Left lobe of liver (tissue), 2 donors: ENCODE measurements around the gene CPEB4. TPM values are rescaled to one million over a fixed set of nuclear protein-coding genes. Genes with fewer than 3 reads are reported as not detected.

ENCODE experiments used
- ATAC-seq: fragments of 200-7000 bp; cut with Tn5 transposase; one replicate; pipeline ENCODE4 v1.9.1; 2020; ENCODE audit warnings: mild to moderate bottlenecking, moderate library complexity
- DNase-seq: peaks from one replicate; pipeline ENCODE4 v3.0.0-alpha.2; 2020; ENCODE audit warnings: low spot score
- total RNA-seq: library from RNA; stranded (reverse); gene quantifications from one replicate; pipeline ENCODE4 v1.2.1, GENCODE V29; 2021
- donor health status: DM: no; HTN: no; CAD: no; lungs with moderate emphysema.
- donor health status: DM: no; HTN: yes; CAD: no.

The CPEB4 gene
- total RNA-seq, 1 donor from 2014 or later, result 28.2 TPM

- no peak for ATAC-seq
Measured at GRCh38 chr5:173971681-173972345, 83.7 kb downstream of the CPEB4 start.

GRCh38 chr5:173972607-173972924, 84.4 kb downstream of the CPEB4 start:
- no peak for DNase-seq
- no peak for ATAC-seq

More at GRCh38 chr5:173971681-173972345, 83.7 kb downstream of the CPEB4 start:
- no peak for DNase-seq

DNA sequence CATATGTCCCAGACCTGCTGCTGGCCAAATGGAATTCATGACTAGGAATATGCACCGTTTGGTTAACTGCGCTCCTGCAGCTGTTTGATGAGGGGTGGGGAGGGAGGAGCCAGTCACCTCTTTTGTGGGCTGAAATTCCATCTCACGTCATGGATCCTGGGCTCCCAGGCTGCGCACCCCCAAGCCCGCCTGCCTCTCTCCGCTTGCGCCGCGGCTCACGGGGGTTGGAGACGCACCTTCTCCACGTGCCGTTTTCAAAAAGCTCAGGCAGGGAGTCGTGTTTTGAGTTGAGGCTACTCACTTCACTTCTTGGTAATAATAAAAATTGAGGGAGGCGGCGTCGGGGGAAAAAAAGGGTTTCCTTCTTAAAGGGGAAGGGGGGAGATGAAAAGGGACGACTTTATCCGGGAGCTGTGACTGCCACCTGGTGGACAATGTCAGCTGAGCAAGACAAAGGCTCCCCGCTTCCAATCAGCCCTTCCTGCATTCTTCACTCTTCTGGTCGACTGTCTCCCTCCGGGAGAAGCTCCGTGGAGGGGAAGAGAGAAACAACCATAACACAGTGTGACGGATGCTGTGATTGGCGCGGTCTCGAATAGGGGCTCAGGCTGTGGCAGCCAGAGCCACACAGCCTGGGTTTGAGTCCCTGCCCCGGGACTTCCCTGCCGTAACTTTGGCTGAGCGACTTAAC, 84.9 kb downstream of the CPEB4 start:
- ATAC-seq (peak; percentile 96), DNase-seq (peak; percentile 84)

DNA sequence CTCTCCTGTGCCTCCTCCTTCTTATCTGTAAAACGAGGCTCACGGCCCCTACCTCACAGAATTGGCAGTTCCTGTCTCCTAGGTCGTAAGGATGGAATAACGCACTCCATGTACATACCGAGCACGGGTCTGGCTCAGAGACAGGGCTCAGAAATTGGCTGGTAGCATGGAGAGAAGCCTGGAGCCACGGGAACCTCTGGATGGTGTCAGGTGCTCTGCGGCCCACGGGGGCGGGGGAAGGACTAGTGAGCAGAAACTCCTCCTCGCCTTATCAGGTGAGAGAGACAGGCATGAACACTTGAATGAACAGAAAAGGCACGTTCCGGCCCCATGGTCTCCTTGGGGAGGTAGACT, 85.4 kb downstream of the CPEB4 start:
- no peak for DNase-seq
- ATAC-seq, result peak; percentile 61

- DNase-seq, result no peak
- no peak for ATAC-seq
Measured at GRCh38 chr5:173974688-173975239, 86.6 kb downstream of the CPEB4 start.

DNA sequence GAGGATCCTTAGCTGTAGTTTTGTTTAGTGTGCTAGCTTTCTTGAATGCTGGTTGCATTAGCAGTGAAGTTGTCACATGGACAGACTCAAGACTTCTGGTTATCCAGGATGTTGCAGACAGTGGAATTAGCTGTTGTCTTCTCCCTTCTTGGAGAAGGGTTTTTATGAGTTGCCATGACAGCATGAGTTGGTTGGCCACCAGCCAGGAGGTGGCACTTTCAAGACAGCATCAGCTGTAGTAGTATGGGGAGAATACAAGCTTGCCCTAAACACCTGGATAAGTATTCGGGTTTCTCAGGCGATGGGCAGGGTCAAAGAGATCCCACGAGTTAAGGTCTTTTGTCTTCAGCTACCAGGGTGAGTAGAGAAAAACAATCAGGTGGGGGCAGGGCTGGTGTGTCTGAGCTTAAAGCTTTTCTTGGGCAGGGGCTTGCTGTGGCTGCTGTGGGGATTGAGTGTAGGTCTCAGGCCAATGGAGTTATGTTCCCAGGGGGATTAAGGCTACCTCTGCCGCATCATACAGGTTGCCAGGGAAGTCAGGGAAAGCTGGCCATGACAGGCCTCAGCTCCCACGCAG, 93.1 kb downstream of the CPEB4 start:
- no peak for DNase-seq
- no peak for ATAC-seq

- ATAC-seq (peak; percentile 87), DNase-seq (no peak)
Measured at GRCh38 chr5:173984218-173984617, 96.1 kb downstream of the CPEB4 start.

DNA sequence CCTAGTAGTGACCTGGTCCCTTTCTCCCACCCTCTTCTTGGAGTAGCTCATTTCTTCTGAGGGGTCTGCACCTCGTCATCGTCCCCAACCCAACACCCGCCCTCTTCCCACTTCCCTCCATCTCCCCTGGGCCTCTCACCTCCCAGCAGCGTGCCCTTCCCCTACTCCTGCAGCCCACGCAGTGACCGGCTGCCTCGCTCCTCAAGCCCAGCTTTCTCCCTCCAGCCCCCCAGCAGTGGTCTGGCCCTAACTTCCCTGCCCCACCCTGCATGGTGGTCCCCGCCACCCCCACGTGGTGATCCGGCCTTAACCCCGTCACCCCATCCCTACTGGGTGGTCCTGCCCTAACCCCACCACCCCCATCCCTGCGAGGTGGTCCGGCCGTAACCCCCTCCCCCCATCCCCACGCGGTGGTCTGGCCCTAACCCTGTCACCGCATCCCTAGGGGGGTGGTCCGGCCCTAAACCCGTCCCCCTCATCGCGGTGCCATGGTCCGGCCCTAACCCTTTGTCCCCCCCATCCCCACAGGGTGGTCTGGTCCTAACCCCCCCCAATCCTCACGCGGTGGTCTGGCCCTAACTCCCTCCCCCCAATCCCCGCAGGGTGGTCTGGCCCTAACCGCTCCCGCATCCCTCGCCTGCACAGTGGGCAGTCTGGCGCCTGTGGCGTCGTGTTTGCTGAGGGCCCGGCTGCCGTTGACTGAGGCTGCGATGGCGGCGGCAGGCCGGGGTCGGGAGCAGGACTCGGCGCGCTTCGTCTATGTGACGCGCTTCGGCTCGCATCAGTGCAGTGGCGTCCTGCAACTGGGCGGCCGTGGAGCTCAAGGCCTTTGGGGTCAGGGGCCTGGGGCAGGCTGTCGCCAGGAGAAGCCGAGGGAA, 100.6 kb downstream of the CPEB4 start, which contains the start of gene C5orf47:
Gene C5orf47, plus strand, starts transcription at position 617 of the 878 bp plus-strand sequence. Its CDS starts 94 bp downstream, at position 711.
- no peak for DNase-seq
- no peak for ATAC-seq

GRCh38 chr5:173989432-173990082, 101.4 kb downstream of the CPEB4 start:
- ATAC-seq (no peak), DNase-seq (no peak)

GRCh38 chr5:173997331-173997730, 109.2 kb downstream of the CPEB4 start:
- ATAC-seq (no peak), DNase-seq (no peak)

DNA sequence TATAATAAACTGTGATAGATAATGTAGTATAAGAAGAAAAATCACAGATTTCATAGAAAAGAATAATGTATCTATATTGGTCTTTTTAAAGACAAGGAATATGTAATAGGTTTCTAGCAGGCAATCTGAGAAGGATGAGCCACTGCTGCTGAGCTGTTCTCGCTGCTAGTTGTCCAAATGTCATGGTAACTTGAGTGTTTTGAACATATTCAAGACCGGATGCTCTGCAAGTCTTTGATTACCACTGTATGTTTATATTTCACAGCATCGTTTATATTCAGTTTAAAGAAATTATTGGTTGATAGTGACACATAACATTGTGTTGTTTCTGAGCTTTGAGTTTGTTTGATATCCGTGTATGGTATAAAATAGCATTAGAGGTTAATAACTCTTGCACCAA, 110.4 kb downstream of the CPEB4 start:
- DNase-seq (no peak), ATAC-seq (no peak)

DNA sequence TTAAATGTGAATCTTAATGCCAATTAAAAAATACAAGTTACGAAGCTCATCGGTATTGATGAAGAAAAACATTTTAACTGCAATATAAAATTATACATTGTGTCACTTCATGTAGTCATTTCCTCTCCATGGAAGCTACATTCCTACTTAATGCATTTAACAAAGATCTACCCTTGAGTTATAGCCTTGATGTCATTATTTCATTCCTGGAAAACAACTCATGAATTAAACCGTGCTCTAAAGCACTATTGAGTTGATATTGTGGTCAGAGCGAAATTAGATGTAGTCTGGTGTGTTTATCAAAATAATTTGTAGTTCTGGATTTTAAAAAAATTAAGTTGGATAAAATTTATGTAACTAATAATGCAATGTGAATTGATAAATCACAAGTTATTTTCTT, 111.9 kb downstream of the CPEB4 start:
- DNase-seq, result no peak
- ATAC-seq, result no peak

DNA sequence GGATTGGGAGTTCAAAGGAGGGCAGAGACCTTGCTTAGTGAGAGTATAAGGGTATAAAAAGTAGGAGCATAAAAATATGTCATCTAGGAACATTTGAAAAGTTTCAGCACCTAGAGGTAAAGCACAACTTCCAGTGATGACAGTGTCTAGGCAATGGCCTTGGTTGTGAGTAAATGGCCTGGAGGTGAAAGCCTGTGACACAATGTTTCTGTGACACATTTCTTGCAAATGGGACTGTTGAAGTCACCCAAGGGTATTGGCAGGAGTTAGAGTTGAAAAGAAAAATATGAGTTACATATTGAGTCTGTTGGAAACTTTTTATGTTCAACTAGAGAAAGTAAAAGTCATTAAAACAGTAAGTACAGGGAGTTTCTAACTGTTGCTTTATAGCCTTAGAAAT, 115.6 kb downstream of the CPEB4 start:
- ATAC-seq, result no peak
- no peak for DNase-seq

- DNase-seq, result no peak
- ATAC-seq, result no peak
Measured at GRCh38 chr5:174008922-174009321, 120.8 kb downstream of the CPEB4 start.

GRCh38 chr5:174010365-174010764, 122.2 kb downstream of the CPEB4 start:
- DNase-seq (no peak), ATAC-seq (no peak)

- ATAC-seq, result no peak
- no peak for DNase-seq
Measured at GRCh38 chr5:174011441-174011840, 123.3 kb downstream of the CPEB4 start.
